Measurements from ENCODE around the gene GDPD5.

DNA sequence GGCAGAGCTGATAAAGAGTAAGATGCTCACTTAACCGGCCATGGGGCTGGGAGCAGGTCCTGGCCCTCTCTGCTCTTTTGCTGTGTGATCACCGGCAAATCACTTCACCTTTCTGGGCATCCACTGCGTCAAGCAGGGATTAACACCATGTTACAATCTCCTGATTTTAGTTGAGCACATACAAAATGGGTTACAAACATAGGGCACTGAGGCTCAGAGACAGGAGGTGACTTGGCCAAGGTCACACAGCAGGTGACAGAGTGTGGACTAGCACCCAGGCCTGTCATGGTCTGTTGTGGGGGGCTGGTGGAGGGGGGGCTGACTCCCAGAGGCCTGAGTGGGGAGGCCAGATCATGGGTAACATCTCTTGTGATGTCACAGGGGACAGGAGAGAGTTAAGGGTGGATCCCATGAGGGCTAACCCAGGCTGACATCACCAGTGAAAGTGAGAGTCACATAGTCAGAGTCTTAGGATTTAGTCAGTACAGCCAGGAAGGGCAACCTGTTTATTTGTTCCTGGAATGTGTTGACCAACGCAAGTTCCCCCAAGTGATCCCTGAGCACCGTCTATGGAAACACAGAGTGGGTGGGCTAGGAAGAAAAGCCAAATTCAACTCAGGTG is 27.8 kb downstream of the GDPD5 start:
- TF ChIP-seq, protein P1, sequence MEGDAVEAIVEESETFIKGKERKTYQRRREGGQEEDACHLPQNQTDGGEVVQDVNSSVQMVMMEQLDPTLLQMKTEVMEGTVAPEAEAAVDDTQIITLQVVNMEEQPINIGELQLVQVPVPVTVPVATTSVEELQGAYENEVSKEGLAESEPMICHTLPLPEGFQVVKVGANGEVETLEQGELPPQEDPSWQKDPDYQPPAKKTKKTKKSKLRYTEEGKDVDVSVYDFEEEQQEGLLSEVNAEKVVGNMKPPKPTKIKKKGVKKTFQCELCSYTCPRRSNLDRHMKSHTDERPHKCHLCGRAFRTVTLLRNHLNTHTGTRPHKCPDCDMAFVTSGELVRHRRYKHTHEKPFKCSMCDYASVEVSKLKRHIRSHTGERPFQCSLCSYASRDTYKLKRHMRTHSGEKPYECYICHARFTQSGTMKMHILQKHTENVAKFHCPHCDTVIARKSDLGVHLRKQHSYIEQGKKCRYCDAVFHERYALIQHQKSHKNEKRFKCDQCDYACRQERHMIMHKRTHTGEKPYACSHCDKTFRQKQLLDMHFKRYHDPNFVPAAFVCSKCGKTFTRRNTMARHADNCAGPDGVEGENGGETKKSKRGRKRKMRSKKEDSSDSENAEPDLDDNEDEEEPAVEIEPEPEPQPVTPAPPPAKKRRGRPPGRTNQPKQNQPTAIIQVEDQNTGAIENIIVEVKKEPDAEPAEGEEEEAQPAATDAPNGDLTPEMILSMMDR (IDR thresholded peaks at IDR 0.05), result no peak
- no peak for TF ChIP-seq POLR2A (IDR thresholded peaks at IDR 0.05)
